ENCODE measurements around the gene EOMES.

GRCh38 chr3:27670619-27671018 is 51.5 kb downstream of the EOMES start:
- TF ChIP-seq CTCF (IDR thresholded peaks at IDR 0.05) (no peak), POLR2A (IDR thresholded peaks at IDR 0.05) (no peak)
